Right renal cortex interstitium (tissue), 3 donors: ENCODE results near the gene IRF8. TPM values are rescaled to one million over a fixed set of nuclear protein-coding genes. Genes with fewer than 3 reads are reported as not detected.
"Not testable (repeated sequence)": the region's sequence is repeated elsewhere in the genome, so short reads cannot be mapped to it uniquely, and the experiment has no call there.

Experiments used
- DNase-seq, 3 donors: peaks; one replicate each; pipeline ENCODE4 v3.0.0-alpha.2; 2013; ENCODE audit warnings: low read depth in 3 of 3, low spot score in 2 of 3
- polyA plus RNA-seq, 3 donors: library from polyadenylated mRNA; unstranded; fragments of 120-200 nt; gene quantifications; one replicate each; pipeline ENCODE4 v1.2.1, GENCODE V29; 2013; ENCODE audit not compliant: insufficient read length in 3 of 3

Gene IRF8, protein sequence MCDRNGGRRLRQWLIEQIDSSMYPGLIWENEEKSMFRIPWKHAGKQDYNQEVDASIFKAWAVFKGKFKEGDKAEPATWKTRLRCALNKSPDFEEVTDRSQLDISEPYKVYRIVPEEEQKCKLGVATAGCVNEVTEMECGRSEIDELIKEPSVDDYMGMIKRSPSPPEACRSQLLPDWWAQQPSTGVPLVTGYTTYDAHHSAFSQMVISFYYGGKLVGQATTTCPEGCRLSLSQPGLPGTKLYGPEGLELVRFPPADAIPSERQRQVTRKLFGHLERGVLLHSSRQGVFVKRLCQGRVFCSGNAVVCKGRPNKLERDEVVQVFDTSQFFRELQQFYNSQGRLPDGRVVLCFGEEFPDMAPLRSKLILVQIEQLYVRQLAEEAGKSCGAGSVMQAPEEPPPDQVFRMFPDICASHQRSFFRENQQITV
- 1 to 10 TPM; 4.5 to 7.2 (median 5.7) TPM for polyA plus RNA-seq

GRCh38 chr16:85898521-85899442 is at the start of gene IRF8:
TSS of gene IRF8 (plus strand) at chr16:85899162. CDS start at chr16:85903016, 3,854 bp downstream.
- peak in 1 of 3 donors; percentile 44 for DNase-seq

GRCh38 chr16:85849388-85849787 is 49.6 kb upstream of the IRF8 start:
- no peak for DNase-seq

GRCh38 chr16:85850344-85850880 is 48.5 kb upstream of the IRF8 start:
- DNase-seq = no peak

DNA sequence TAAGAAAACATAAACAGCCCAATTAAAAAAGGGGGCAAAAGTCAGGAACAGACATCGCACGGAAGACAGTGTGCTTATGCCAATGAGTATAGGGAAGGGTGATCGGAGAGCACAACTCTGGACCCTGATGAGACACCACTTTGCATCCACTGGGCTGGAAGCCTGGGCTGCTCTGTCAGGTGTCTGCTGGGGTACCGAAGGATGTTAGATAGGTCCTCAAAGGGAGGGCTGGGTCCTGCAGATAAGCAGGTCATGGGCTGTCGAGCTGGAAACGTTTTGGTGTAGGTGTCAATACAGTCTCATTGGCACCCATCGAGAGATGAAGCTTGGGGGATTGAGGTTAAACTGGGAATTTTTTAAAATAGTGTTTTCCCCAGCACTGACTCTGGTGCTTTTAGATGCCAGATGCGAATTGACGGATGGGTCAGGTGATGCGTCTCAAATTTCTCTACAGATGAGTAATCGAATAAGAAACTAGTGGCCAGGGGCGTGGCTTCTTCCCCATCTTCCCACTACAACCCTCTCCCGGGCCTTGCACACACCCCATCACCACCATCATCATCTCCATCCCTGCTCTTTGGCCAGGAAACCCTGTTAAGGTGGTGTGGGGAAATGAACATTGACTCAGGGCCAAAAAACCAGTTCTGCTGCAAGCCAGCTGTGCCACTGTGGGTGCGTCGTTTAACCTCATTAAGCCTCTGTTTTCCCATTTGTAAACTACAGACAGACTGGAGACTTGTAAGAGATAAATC is 47.8 kb upstream of the IRF8 start:
- no peak for DNase-seq

DNA sequence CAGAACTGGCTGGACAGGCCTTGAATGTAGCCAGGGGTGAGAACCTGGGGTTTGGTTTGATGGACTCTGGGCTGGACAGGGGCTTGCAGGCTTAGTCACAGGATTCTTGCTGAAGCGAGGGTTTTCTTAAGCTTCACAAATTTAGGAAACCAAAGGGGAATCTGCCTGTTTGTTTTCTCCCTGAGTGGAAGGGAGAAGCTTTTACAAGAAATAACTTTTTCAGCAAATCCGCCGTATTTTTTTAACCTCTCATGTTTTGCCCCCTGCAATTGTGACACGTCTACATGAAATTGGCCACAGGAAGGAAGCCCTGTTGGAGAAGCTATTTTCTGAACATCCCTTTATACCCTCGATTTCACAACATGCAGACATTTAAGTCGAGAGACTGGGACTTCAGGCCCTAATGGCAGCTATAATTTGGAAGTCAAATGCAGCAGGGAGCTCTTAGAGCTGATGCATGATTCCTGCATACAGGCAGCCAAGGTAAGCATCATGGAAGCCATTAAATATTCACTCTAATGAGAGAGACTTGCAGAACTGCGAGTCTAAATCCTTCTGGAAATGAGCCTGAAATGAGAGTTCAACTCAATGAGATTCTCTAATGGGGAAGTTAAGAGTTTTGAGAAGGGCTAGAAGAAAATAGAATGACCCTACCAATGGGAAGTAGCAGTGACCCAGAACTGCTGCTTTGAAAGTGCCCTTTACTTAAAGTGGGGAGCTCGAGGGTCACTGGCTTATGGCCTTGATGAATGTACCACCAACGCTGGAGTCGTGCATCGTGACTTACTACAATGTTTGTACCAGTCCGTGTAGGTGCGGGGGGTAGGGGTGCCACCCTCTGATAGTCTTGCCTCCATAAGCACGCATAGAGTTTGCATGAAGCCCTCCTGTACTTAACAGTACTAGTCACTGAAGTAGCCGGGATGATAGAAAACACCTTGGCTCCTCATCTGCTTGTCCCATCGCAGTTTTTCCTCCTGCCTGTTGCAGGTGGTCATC is 45.1 kb upstream of the IRF8 start:
- DNase-seq = no peak

DNA sequence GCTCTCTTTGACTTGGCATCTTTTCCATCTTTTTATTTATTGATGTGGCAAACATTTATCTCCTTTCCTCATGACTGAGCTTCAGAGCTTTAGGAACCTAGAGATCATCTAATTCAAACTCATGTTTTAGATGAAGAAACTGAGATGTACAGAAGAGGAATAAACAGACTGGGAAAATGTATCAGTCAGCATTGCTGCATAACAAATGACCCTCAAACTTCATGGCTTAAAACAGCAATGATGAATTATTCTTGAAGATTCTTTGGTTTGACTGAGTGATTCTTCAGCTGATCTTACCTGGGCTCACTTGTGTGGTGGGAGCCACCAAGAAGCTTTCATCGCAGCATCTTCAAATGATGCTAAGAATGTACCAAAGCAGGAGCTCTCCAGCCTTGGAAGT is 44.0 kb upstream of the IRF8 start:
- DNase-seq = no peak

DNA sequence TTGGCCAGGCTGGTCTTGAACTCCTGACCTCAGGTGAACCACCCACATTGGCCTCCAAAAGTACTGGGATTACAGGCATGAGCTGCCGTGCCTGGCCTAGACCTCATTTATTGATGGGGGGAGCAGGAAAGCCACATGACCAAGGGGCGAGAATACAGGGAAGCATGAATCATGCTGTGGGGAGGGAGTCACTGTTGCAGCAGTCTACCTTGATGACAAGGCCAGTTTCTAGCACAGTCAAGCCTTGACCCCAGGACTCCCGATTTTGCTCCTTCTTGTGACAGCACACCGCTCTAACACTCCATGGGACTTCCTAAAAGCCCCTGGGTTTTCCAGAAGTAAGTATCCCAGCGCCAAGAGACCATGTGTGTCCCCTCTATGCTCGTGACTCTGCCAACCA is 42.9 kb upstream of the IRF8 start:
- no peak for DNase-seq

GRCh38 chr16:85856585-85856984 is 42.4 kb upstream of the IRF8 start:
- DNase-seq = no peak

- no peak for DNase-seq
These were observed 41.6 kb upstream of the IRF8 start for GRCh38 chr16:85857406-85857805.

GRCh38 chr16:85858571-85858970 is 40.4 kb upstream of the IRF8 start:
- not testable (repeated sequence) for DNase-seq

- DNase-seq = no peak
These were observed 39.8 kb upstream of the IRF8 start for GRCh38 chr16:85858984-85859817.

GRCh38 chr16:85859818-85860125 is 39.2 kb upstream of the IRF8 start:
- no peak for DNase-seq

DNA sequence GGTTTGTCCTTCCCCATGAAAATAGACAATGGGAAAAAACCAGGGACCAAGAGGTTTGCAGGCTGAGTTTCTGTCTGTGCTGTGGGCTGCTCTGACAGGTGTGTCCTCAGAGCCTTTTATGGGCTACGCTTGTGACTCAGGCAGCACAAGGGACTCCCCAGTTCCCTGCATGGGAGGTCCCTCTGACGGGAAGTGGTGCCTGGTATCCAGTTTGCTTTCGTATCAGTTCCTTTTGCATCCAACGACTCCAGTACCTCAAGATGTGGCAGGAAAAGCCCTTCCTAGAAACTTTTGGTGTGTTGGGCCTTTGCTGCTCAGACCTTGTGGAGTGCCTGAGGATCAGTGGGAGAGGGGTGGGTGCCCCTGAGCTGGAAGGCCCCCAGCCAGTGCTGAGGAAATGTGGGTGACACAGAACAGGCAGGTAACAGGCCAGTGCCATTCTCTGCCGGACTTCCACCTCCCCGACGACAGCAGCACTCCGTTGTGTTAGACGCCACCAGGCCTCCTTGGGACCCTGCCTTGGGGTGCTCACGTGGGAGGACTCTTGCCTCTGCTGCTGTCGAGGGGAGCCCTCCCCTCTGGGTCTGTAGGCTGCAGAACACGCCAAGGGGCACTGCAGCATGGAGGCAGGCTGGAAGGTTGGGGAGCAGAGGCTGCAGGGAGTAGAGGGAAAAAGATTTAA is 38.4 kb upstream of the IRF8 start:
- DNase-seq = no peak

- DNase-seq = no peak
These were observed 37.7 kb upstream of the IRF8 start for GRCh38 chr16:85861095-85861825.

GRCh38 chr16:85862476-85863383 is 36.2 kb upstream of the IRF8 start:
- no peak for DNase-seq

- no peak for DNase-seq
These were observed 35.6 kb upstream of the IRF8 start for GRCh38 chr16:85863384-85863774.
